Hepatocyte (in vitro differentiated cells): Measurements from ENCODE around the gene OR51B2.

Source experiments
- EZH2 ChIP-seq: fragments of 200-600 bp; sonication (generic); IDR thresholded peaks from 2 replicates; pipeline ENCODE4 v1.6.1; 2016; ENCODE audit warnings: antibody characterized with exemption, mild to moderate bottlenecking, borderline replicate concordance
- TF ChIP-seq, protein P1 (sequence below): fragments of 200-600 bp; sonication (generic); IDR thresholded peaks from 2 replicates; pipeline ENCODE4 v1.5.1; 2016; ENCODE audit warnings: antibody characterized with exemption, mild to moderate bottlenecking; ENCODE audit not compliant: poor library complexity

GRCh38 chr11:5274395-5274794 lies 49.7 kb downstream of the OR51B2 start:
- TF ChIP-seq, protein P1, sequence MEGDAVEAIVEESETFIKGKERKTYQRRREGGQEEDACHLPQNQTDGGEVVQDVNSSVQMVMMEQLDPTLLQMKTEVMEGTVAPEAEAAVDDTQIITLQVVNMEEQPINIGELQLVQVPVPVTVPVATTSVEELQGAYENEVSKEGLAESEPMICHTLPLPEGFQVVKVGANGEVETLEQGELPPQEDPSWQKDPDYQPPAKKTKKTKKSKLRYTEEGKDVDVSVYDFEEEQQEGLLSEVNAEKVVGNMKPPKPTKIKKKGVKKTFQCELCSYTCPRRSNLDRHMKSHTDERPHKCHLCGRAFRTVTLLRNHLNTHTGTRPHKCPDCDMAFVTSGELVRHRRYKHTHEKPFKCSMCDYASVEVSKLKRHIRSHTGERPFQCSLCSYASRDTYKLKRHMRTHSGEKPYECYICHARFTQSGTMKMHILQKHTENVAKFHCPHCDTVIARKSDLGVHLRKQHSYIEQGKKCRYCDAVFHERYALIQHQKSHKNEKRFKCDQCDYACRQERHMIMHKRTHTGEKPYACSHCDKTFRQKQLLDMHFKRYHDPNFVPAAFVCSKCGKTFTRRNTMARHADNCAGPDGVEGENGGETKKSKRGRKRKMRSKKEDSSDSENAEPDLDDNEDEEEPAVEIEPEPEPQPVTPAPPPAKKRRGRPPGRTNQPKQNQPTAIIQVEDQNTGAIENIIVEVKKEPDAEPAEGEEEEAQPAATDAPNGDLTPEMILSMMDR: no peak
- TF ChIP-seq EZH2: no peak
